ENCODE measurements around the gene SPEG. TPM values are rescaled to one million over a fixed set of nuclear protein-coding genes. Genes with fewer than 3 reads are reported as not detected.

The SPEG gene
- total RNA-seq, 3 donors from 2014 or later (not counting 1 experiment from before 2014, with no cell fraction given) = 0.35 to 1.5 (median 1.2) TPM

DNA sequence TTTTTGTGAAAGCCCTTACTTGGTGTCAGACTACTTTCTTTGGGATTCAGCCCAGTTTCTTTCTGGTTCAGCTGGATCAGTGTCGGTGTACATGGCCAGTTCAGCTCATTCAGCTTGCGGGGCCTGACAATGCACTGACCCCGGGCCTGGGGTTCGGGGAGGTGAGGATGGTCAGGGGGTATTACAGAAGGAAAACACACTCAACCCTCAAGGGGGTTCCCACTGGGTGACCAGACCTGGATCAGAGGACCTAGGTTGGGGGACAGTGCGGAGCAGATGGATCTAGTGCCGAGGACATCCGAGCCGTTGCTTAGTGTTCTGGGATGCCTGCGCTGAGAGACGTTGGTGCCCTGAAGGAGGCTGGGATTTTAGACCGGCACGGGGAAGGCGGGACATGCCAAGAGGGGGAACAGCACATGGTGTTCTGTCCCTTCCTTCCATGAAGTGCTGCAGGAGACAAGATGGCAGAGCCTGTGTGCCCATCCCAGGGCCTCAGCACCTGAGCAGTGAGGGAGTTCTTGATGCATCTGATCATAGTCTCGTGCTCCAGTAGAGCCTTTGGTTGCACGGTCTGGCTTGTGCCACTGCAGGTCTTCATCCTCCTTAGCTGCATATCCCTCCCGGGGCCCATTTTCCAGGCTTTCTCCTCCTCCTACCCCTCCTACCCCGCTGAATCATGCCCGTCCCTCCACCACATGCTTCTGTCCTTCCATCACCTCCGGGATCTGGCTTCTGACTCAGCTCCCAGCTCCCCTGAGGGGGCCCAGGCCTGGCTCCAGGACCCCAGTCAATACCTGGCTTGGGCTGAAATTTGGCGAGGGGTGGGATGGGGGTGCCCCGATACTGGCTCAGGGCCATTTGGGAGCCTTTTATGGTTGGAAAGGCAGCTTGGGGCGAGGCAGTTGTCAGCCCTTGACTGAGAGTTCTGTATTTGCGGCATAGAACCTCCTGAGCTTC is 18.0 kb downstream of the SPEG start:
- 83% methylated on average over 23 of the region's 23 CpGs for WGBS (ENCODE audit: insufficient coverage)
- H3K27ac ChIP-seq (ENCODE audit: low read length) = no peak overlapping the region
- H3K36me3 Mint-ChIP-seq = no peaks in the 10 kb centered on the region

DNA sequence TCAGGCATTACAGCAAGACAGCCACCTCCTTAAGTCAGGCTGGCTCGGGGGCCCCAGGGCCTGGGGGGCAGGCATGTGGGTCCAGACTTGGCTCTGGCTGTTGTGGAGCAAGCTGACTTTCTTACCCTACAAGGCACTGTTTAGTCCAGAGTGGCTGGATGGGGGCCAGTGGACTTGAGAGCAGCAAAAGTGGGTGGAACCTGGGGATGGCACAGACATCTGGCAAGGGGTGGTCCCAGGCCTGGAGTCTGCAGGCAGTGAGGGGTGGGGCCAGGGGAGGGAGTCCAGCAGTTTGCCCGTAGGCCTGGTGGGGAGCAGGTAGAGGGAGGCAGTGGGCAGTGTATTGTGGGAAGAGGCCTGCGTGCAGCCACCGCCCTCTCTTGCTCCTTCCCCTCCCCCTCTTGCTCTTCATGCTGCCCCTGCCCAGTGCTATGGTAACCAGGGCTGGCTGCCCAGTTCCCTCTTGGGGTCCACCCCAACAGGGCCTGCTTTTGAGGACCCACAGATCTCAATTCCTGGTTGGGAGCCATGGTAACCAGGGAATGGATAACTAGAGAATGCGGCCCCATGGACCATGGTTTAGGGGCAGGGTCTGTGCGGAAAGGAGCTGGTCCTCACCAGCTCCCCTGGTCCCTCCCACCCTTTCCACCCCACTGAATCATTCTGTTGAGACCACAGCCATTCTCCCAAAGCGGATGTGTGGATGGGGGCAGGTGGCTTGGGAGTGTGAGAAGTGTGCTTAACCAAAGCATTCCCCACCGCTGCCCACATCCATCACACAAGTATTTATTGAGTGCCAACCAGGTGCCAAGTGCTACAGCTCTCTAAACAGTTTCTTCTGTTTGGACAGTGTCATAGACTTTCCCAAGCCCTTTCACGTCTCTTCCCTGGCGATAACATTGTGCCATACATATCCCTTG is 19.3 kb downstream of the SPEG start:
- intact Hi-C loops (cut with micrococcal nuclease) = no loop called here
- no peaks in the 10 kb centered on the region for H3K36me3 Mint-ChIP-seq
- ATAC-seq = no peak

More for the DNA sequence above, 18.0 kb downstream of the SPEG start:
- intact Hi-C loops (cut with micrococcal nuclease) = no loop called here
- H3K27me3 Mint-ChIP-seq (ENCODE audit: low read depth in 2 of 2) = peaks cover 18 to 25% of the 10 kb centered on the region in 2 donors
- ATAC-seq (no peak), DNase-seq (no peak)
- H3K9me3 Mint-ChIP-seq = no peaks in the 10 kb centered on the region
- Histone ChIP-seq H3K4me3 (ENCODE audit: low read length) (no peak overlapping the region), H3K27me3 (ENCODE audit: control insufficient read depth, insufficient read depth, low read length) (peaks cover 5% of the 10 kb centered on the region), H3K36me3 (ENCODE audit: control insufficient read depth, insufficient read depth, low read length) (no peaks in the 10 kb centered on the region), H3K4me1 (ENCODE audit: control insufficient read depth, insufficient read depth, low read length) (no peaks in the 10 kb centered on the region), H3K9me3 (ENCODE audit: control insufficient read depth, insufficient read depth, low read length) (no peaks in the 10 kb centered on the region)
- H3K4me1 Mint-ChIP-seq = no peaks in the 10 kb centered on the region
- no peak overlapping the region for H3K4me3 Mint-ChIP-seq
- TF ChIP-seq, protein P1, sequence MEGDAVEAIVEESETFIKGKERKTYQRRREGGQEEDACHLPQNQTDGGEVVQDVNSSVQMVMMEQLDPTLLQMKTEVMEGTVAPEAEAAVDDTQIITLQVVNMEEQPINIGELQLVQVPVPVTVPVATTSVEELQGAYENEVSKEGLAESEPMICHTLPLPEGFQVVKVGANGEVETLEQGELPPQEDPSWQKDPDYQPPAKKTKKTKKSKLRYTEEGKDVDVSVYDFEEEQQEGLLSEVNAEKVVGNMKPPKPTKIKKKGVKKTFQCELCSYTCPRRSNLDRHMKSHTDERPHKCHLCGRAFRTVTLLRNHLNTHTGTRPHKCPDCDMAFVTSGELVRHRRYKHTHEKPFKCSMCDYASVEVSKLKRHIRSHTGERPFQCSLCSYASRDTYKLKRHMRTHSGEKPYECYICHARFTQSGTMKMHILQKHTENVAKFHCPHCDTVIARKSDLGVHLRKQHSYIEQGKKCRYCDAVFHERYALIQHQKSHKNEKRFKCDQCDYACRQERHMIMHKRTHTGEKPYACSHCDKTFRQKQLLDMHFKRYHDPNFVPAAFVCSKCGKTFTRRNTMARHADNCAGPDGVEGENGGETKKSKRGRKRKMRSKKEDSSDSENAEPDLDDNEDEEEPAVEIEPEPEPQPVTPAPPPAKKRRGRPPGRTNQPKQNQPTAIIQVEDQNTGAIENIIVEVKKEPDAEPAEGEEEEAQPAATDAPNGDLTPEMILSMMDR (IDR thresholded peaks at IDR 0.05) = no peak
- no peak overlapping the region for H3K27ac Mint-ChIP-seq

DNA sequence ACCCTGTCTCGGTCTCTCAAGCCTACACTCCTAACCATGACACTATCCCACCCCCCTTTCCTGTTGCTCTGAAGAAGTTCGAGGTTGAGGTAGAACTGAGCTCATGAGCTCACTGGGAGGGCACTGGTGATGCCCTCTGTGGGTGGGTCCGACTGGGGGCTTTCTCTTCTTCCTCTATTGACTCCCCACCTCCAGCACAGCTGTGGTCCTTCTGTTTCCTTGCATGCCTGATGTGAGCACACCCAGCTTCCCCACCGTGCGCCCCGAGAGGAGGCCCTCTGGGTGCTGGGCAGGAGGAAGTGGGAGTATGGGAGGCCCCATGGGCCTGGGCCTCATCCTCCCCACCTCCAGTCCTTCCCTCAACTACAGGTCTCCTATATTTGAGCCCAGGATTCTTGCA is 20.9 kb downstream of the SPEG start:
- Histone ChIP-seq H3K36me3 (ENCODE audit: control insufficient read depth, insufficient read depth, low read length) (no peaks in the 10 kb centered on the region), H3K27me3 (ENCODE audit: control insufficient read depth, insufficient read depth, low read length) (no peaks in the 10 kb centered on the region), H3K4me3 (ENCODE audit: low read length) (no peak overlapping the region), H3K27ac (ENCODE audit: low read length) (no peak overlapping the region), H3K9me3 (ENCODE audit: control insufficient read depth, insufficient read depth, low read length) (no peaks in the 10 kb centered on the region), H3K4me1 (ENCODE audit: control insufficient read depth, insufficient read depth, low read length) (no peaks in the 10 kb centered on the region)
- intact Hi-C loops (cut with micrococcal nuclease) = no loop called here
- Mint-ChIP-seq H3K27me3 (ENCODE audit: low read depth in 2 of 2) (peaks cover 4 to 17% of the 10 kb centered on the region in 2 donors), H3K36me3 (no peaks in the 10 kb centered on the region), H3K4me3 (no peak overlapping the region), H3K9me3 (no peaks in the 10 kb centered on the region), H3K4me1 (no peaks in the 10 kb centered on the region), H3K27ac (no peak overlapping the region)
- no peak for ATAC-seq
- TF ChIP-seq, protein P1 (IDR thresholded peaks at IDR 0.05) = no peak
- DNase-seq = no peak
- WGBS (ENCODE audit: insufficient coverage) = 48% methylated on average over 3 of the region's 6 CpGs

More for the DNA sequence above, 19.3 kb downstream of the SPEG start:
- H3K27me3 ChIP-seq (ENCODE audit: control insufficient read depth, insufficient read depth, low read length) = peaks cover 5% of the 10 kb centered on the region
- no peaks in the 10 kb centered on the region for H3K4me1 Mint-ChIP-seq
- TF ChIP-seq, protein P1 (IDR thresholded peaks at IDR 0.05) = no peak
- no peaks in the 10 kb centered on the region for H3K4me1 ChIP-seq (ENCODE audit: control insufficient read depth, insufficient read depth, low read length)
- H3K27me3 Mint-ChIP-seq (ENCODE audit: low read depth in 2 of 2) = peaks cover 18 to 27% of the 10 kb centered on the region in 2 donors
- H3K27ac ChIP-seq (ENCODE audit: low read length) = no peak overlapping the region
- no peak overlapping the region for H3K4me3 Mint-ChIP-seq
- no peak overlapping the region for H3K27ac Mint-ChIP-seq
- DNase-seq = no peak
- no peaks in the 10 kb centered on the region for H3K9me3 ChIP-seq (ENCODE audit: control insufficient read depth, insufficient read depth, low read length)
- H3K36me3 ChIP-seq (ENCODE audit: control insufficient read depth, insufficient read depth, low read length) = no peaks in the 10 kb centered on the region
- no peak overlapping the region for H3K4me3 ChIP-seq (ENCODE audit: low read length)
- no peaks in the 10 kb centered on the region for H3K9me3 Mint-ChIP-seq
- WGBS (ENCODE audit: insufficient coverage) = 85% methylated on average over 6 of the region's 10 CpGs
